HepG2 (cell line): ENCODE measurements around the gene NDST1. TPM values are rescaled to one million over a fixed set of nuclear protein-coding genes. Genes with fewer than 3 reads are reported as not detected.
A peak's percentile ranks its signal among the peaks of the same experiment; 100 is the strongest.

ENCODE experiments used
- DNMT1 ChIP-seq: sonication (generic); formaldehyde crosslinking; IDR thresholded peaks from 2 replicates; pipeline ENCODE4 v1.5.1; 2020; ENCODE audit warnings: mild to moderate bottlenecking, missing genetic modification reagents
- ESRRA ChIP-seq: sonication (generic); formaldehyde crosslinking; IDR thresholded peaks from 2 replicates; pipeline ENCODE4 v1.5.1; 2020; ENCODE audit warnings: mild to moderate bottlenecking, low read depth, missing genetic modification reagents
- FOXJ3 ChIP-seq: sonication (generic); formaldehyde crosslinking; IDR thresholded peaks from 2 replicates; pipeline ENCODE4 v1.4.0; 2020; ENCODE audit warnings: missing genetic modification reagents, mild to moderate bottlenecking, borderline replicate concordance
- MATR3 ChIP-seq: sonication (generic); formaldehyde crosslinking; IDR thresholded peaks from 2 replicates; pipeline ENCODE4 v1.4.0; 2020; ENCODE audit warnings: missing genetic modification reagents
- MTF1 ChIP-seq: sonication (generic); formaldehyde crosslinking; IDR thresholded peaks from 2 replicates; pipeline ENCODE4 v1.5.0; 2020; ENCODE audit warnings: missing genetic modification reagents
- MXD1 ChIP-seq: sonication (generic); formaldehyde crosslinking; IDR thresholded peaks from 2 replicates; pipeline ENCODE4 v1.4.0; 2020; ENCODE audit warnings: mild to moderate bottlenecking, missing genetic modification reagents
- SRSF4 ChIP-seq: fragments of 200-400 bp; formaldehyde crosslinking; IDR thresholded peaks from one replicate; pipeline ENCODE4 v1.6.1; 2018; ENCODE audit warnings: mild to moderate bottlenecking, low read depth, low read length, moderate library complexity; ENCODE audit not compliant: poor library complexity, severe bottlenecking
- ZFX ChIP-seq: sonication (generic); formaldehyde crosslinking; IDR thresholded peaks from 2 replicates; pipeline ENCODE4 v1.4.0; 2020; ENCODE audit warnings: mild to moderate bottlenecking, low read depth, missing genetic modification reagents, moderate library complexity
- ZNF10 ChIP-seq: sonication (generic); formaldehyde crosslinking; IDR thresholded peaks from 2 replicates; pipeline ENCODE4 v1.4.0; 2020; ENCODE audit warnings: mild to moderate bottlenecking, low read depth, missing genetic modification reagents, borderline replicate concordance
- ZNF12 ChIP-seq: sonication (generic); formaldehyde crosslinking; IDR thresholded peaks from 2 replicates; pipeline ENCODE4 v1.5.0; 2020; ENCODE audit warnings: missing genetic modification reagents
- ZNF160 ChIP-seq: sonication (generic); formaldehyde crosslinking; IDR thresholded peaks from 2 replicates; pipeline ENCODE4 v1.8.0; 2022; ENCODE audit warnings: mild to moderate bottlenecking, inconsistent platforms, missing genetic modification reagents
- ZNF343 ChIP-seq: sonication (generic); formaldehyde crosslinking; IDR thresholded peaks from 2 replicates; pipeline ENCODE4 v1.4.0; 2020; ENCODE audit warnings: mild to moderate bottlenecking, missing genetic modification reagents
- ZNF383 ChIP-seq: sonication (generic); formaldehyde crosslinking; IDR thresholded peaks from 2 replicates; pipeline ENCODE4 v1.4.0; 2020; ENCODE audit warnings: missing genetic modification reagents, mild to moderate bottlenecking, borderline replicate concordance
- ZNF441 ChIP-seq: sonication (generic); formaldehyde crosslinking; IDR thresholded peaks from 2 replicates; pipeline ENCODE4 v1.7.0; 2021; ENCODE audit warnings: missing genetic modification reagents, borderline replicate concordance
- ZNF678 ChIP-seq: sonication (generic); formaldehyde crosslinking; IDR thresholded peaks from 2 replicates; pipeline ENCODE4 v1.4.0; 2020; ENCODE audit warnings: mild to moderate bottlenecking, missing genetic modification reagents
- polyA plus RNA-seq, 8 experiments: library from polyadenylated mRNA; depleted of rRNA in 3 of 8; stranded (reverse) in 7 of 8; unstranded in 1 of 8; fragments of >200 nt; fragmentation: Illumina TruSeq in 4 of 8; extraction: Trizol in 4 of 8; gene quantifications; 2 replicates each; pipeline versions ENCODE4 v1.2.1 to v1.2.3, GENCODE V29; 2011 to 2016; ENCODE audit warnings: low read depth in 4 of 8, missing spikeins in 1 of 8, mixed read lengths in 1 of 8; ENCODE audit not compliant: insufficient read depth in 1 of 8
- total RNA-seq, 5 experiments: library from RNA; depleted of rRNA; stranded (reverse); fragments of >200 nt; fragmentation: Illumina TruSeq; extraction: Trizol; gene quantifications; 2 replicates each; pipeline ENCODE4 v1.2.3, GENCODE V29; 2016; ENCODE audit warnings: low read depth in 1 of 5
- TF ChIP-seq, protein P1 (sequence below): sonication (generic); formaldehyde crosslinking; IDR thresholded peaks from 2 replicates; pipeline ENCODE4 v1.4.0; 2020; ENCODE audit warnings: missing genetic modification reagents
- TF ChIP-seq, protein P2 (sequence below): sonication (generic); formaldehyde crosslinking; IDR thresholded peaks from 2 replicates; pipeline ENCODE4 v1.4.0; 2020; ENCODE audit warnings: missing genetic modification reagents, borderline replicate concordance
- TF ChIP-seq, protein P3 (sequence below): sonication (generic); formaldehyde crosslinking; IDR thresholded peaks from 2 replicates; pipeline ENCODE4 v1.4.0; 2020; ENCODE audit warnings: missing genetic modification reagents
- TF ChIP-seq, protein P4 (sequence below): sonication (generic); formaldehyde crosslinking; IDR thresholded peaks from 2 replicates; pipeline ENCODE4 v1.4.0; 2020; ENCODE audit warnings: missing genetic modification reagents

The NDST1 gene
- total and polyA plus RNA-seq, 2 of the 13 experiments (the other 11 are each of a cell fraction or from before 2014, with no cell fraction given) = 23.8 to 26.2 TPM

DNA sequence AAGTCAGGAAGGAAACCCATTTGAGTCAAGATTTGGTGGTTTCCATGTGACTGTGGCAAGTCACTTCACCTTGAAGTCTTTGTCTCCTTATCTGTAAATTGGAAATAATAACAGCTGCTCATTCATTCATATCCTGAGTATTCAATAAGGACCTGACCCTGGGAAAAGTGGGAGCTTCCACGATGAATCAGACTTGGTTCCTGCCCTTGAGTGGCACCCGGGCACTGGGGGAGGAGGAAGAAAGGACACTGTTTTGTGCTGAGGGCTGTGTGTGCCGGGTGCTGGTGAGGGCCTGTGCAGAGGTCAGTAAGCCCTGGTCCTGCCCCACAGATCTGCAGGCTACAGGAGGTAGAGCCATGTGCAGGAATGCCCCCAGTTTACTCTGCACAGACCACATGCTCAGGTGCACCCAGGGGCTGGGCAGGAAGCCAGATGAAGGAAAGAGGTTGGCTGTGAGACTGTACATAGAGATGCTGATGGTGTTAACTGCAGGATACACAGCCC is 6.8 kb downstream of the NDST1 start (continued):
- TF ChIP-seq MTF1 (CRISPR knock-in tag) = no peak
- TF ChIP-seq, protein P1, sequence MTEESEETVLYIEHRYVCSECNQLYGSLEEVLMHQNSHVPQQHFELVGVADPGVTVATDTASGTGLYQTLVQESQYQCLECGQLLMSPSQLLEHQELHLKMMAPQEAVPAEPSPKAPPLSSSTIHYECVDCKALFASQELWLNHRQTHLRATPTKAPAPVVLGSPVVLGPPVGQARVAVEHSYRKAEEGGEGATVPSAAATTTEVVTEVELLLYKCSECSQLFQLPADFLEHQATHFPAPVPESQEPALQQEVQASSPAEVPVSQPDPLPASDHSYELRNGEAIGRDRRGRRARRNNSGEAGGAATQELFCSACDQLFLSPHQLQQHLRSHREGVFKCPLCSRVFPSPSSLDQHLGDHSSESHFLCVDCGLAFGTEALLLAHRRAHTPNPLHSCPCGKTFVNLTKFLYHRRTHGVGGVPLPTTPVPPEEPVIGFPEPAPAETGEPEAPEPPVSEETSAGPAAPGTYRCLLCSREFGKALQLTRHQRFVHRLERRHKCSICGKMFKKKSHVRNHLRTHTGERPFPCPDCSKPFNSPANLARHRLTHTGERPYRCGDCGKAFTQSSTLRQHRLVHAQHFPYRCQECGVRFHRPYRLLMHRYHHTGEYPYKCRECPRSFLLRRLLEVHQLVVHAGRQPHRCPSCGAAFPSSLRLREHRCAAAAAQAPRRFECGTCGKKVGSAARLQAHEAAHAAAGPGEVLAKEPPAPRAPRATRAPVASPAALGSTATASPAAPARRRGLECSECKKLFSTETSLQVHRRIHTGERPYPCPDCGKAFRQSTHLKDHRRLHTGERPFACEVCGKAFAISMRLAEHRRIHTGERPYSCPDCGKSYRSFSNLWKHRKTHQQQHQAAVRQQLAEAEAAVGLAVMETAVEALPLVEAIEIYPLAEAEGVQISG (CRISPR knock-in tag) = no peak
- TF ChIP-seq, protein P2, sequence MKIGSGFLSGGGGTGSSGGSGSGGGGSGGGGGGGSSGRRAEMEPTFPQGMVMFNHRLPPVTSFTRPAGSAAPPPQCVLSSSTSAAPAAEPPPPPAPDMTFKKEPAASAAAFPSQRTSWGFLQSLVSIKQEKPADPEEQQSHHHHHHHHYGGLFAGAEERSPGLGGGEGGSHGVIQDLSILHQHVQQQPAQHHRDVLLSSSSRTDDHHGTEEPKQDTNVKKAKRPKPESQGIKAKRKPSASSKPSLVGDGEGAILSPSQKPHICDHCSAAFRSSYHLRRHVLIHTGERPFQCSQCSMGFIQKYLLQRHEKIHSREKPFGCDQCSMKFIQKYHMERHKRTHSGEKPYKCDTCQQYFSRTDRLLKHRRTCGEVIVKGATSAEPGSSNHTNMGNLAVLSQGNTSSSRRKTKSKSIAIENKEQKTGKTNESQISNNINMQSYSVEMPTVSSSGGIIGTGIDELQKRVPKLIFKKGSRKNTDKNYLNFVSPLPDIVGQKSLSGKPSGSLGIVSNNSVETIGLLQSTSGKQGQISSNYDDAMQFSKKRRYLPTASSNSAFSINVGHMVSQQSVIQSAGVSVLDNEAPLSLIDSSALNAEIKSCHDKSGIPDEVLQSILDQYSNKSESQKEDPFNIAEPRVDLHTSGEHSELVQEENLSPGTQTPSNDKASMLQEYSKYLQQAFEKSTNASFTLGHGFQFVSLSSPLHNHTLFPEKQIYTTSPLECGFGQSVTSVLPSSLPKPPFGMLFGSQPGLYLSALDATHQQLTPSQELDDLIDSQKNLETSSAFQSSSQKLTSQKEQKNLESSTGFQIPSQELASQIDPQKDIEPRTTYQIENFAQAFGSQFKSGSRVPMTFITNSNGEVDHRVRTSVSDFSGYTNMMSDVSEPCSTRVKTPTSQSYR (CRISPR knock-in tag) = no peak
- TF ChIP-seq FOXJ3 (CRISPR knock-in tag) = no peak
- no peak for TF ChIP-seq MXD1 (CRISPR knock-in tag)
- TF ChIP-seq, protein P3, sequence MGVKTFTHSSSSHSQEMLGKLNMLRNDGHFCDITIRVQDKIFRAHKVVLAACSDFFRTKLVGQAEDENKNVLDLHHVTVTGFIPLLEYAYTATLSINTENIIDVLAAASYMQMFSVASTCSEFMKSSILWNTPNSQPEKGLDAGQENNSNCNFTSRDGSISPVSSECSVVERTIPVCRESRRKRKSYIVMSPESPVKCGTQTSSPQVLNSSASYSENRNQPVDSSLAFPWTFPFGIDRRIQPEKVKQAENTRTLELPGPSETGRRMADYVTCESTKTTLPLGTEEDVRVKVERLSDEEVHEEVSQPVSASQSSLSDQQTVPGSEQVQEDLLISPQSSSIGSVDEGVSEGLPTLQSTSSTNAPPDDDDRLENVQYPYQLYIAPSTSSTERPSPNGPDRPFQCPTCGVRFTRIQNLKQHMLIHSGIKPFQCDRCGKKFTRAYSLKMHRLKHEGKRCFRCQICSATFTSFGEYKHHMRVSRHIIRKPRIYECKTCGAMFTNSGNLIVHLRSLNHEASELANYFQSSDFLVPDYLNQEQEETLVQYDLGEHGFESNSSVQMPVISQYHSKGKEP (CRISPR knock-in tag) = no peak
- no peak for TF ChIP-seq DNMT1 (CRISPR knock-in tag)
- TF ChIP-seq ZNF10 (CRISPR knock-in tag) = no peak
- no peak for TF ChIP-seq ZNF12 (CRISPR knock-in tag)
- no peak for TF ChIP-seq ZNF441 (CRISPR knock-in tag)
- no peak for TF ChIP-seq ZNF678 (CRISPR knock-in tag)
- TF ChIP-seq, protein P4, sequence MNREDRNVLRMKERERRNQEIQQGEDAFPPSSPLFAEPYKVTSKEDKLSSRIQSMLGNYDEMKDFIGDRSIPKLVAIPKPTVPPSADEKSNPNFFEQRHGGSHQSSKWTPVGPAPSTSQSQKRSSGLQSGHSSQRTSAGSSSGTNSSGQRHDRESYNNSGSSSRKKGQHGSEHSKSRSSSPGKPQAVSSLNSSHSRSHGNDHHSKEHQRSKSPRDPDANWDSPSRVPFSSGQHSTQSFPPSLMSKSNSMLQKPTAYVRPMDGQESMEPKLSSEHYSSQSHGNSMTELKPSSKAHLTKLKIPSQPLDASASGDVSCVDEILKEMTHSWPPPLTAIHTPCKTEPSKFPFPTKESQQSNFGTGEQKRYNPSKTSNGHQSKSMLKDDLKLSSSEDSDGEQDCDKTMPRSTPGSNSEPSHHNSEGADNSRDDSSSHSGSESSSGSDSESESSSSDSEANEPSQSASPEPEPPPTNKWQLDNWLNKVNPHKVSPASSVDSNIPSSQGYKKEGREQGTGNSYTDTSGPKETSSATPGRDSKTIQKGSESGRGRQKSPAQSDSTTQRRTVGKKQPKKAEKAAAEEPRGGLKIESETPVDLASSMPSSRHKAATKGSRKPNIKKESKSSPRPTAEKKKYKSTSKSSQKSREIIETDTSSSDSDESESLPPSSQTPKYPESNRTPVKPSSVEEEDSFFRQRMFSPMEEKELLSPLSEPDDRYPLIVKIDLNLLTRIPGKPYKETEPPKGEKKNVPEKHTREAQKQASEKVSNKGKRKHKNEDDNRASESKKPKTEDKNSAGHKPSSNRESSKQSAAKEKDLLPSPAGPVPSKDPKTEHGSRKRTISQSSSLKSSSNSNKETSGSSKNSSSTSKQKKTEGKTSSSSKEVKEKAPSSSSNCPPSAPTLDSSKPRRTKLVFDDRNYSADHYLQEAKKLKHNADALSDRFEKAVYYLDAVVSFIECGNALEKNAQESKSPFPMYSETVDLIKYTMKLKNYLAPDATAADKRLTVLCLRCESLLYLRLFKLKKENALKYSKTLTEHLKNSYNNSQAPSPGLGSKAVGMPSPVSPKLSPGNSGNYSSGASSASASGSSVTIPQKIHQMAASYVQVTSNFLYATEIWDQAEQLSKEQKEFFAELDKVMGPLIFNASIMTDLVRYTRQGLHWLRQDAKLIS = no peak
- no peak for TF ChIP-seq ZNF160 (CRISPR knock-in tag)
- TF ChIP-seq ZFX (CRISPR knock-in tag) = 0 out of 2 replicates have a peak, but pooled peaks have one; percentile 21
- TF ChIP-seq ZNF383 (CRISPR knock-in tag) = no peak
- TF ChIP-seq ESRRA (CRISPR knock-in tag) = no peak
- TF ChIP-seq SRSF4 = no peak
- TF ChIP-seq MATR3 (CRISPR knock-in tag) = no peak
- no peak for TF ChIP-seq ZNF343 (CRISPR knock-in tag)
